HS-27A (cell line): ENCODE measurements around the gene USP21.

Experiments
- DNase-seq: peaks from one replicate; pipeline ENCODE4 v3.0.0-alpha.2; 2012; ENCODE audit warnings: low read depth, missing footprints

USP21 gene

DNA sequence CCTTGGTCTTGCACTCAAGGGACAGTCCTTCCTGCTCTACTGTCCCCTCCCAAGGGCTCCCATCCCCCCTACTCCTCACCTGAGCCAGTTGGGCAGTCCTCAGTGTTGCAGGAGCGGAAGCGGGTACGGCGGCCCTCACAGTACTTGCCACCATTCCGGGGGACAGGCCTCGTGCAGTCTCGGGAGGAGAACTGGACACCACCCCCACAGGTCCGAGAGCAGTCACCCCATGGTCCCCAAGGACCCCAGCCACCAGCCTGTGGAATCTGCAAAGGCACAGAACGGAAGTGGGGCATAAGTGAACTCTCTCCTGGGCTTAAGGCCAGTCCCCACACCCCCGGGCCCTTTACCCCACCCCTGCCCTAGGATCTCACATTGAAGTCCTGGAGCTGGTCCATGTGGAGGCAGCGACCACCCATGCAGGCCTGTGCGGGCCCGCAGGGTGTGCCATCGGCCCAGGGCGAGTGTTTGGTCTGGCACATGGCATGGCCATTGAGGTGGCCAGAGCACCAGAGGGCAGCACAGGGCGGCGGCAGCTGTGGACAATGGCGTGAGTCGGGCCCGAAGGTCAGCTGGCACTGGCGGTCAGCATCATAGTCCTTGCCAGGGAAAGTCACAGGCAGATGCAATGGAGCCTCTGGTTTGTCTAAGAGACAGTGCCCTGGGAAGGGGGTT lies 34.4 kb downstream of the USP21 start:
- no peak for DNase-seq

DNA sequence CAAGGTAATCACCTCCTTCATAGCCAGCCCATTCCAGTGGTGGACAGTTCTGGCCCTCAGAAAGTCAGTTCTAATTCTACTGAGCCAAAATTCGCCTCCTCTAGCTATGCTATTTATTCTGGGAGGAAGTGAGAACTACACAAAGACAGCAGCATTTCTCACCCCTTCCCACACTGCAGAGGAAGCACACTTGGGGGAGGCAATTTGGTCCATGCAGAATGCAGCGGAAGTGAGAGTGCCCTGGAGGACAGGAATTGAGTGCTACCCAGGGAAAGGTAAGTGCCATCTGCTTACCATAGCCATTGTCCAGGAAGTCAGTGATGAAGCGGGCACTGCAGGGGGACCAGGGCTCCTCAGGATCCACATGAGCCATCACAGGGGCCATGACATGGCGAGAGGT lies 35.9 kb downstream of the USP21 start:
- DNase-seq = no peak

GRCh38 chr1:161196111-161196510 lies 36.8 kb downstream of the USP21 start:
- no peak for DNase-seq

DNA sequence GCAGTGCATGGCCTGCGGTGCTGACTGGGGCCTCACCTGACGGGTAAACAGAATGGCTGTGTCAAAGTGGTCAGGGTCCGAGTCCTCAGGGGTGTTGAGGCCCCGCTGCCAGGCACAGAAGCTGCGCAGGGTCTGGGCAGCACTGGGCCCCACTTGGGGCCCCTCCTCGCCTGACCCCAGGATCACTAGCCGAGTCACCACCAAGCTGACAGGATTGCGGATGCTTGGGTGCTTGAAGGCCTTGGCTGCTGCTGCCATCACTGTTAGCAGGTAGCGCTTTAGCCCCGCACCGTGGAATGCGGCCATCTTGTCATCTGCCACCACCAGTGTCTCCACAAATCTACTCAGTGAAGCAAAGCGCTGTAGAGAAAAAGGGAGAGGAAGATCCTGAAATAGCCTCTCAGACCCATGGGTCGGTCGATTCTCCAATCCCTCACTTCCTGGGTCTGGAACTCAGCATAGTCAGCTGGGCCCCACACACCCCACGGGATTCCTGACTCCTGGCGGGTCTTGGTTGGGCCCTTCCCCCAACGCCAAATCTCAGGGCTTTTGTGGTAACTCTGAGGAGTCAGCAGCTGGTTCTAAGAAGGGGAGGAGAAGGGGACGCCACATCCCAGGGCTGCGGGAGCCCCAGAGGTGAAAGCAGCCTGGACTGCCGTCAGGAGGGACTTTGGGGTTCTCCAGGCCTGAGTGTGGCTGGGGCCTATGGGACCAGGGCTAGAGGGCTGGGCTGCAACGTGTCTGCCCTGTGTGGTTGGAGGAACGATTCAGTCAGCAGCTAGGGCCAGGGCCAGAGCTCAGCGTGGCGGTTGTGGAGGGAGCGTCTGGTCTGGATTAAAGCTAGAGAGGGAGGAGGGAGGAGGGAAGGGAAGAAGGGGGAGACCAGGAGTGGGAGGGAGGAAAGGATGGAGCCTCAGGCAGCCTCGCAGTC lies 37.5 kb downstream of the USP21 start:
- no peak for DNase-seq

GRCh38 chr1:161197560-161198193 lies 38.4 kb downstream of the USP21 start:
- DNase-seq = no peak

- no peak for DNase-seq
These were observed 39.0 kb downstream of the USP21 start for GRCh38 chr1:161198194-161198896.

DNA sequence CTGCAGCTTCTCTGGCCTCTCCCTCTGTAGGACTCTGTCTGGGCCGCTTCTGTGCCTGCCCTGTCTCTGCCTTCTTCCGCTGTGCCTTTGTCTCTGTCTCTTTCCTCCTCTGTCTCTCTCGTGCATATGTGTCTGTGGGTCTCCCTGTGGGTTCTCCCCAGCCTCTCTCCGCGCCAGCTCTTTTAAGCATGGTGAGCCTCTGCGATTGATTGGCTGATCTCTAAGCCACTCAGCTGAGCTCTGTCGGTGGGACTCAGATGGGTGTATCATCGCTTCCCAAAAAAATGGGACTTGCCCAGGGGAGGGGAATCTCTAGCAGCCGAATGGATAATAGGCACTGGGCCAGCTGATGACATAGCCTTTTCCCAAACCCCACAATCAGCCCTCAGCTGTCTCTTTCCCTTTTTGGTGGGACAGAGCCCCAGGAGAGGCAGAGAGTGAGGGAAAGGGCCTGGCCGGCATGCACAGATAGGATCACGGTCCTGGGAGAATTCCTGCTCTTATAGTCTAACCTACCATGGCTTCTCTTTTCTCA lies 39.7 kb downstream of the USP21 start, which contains the start of gene ADAMTS4:
Gene ADAMTS4, minus strand, starts transcription at position 158 of the 535 bp plus-strand sequence. CDS start 427 bp downstream, outside the sequence.
- DNase-seq = no peak

DNA sequence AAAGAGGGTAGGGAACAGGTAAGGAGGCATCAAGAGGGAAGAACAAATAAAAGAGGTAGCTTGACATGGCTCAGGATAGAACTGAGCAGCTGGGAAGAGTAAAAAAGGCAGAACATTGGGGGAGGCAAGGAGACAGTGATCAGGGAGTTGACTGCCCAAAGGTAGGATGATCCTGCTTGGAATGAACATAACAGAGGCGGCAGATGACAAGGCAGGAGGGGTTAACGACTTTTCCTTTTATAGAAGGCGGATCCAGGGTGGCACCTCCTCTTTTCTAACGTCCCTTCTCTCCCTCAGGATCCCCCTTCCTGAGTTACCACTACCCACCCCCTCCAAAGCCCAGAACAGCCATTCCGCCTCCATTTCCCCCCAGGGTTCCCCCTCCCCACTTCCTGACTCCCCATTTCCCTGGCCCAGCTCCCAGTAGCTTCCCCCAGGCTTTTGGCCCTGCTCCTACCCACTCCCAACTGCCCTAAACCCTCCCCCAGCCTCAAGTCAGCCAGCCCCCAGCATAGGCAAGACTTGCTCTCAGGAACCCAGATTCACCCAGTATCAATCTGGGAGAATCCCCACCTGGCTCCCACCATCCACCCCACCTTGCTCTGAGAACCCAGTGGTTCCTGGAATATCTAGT lies 40.3 kb downstream of the USP21 start:
- DNase-seq = no peak

GRCh38 chr1:161200421-161200991 lies 41.2 kb downstream of the USP21 start:
- no peak for DNase-seq

- DNase-seq = no peak
These were observed 41.9 kb downstream of the USP21 start for GRCh38 chr1:161200992-161201835.

- DNase-seq = peak; percentile 91
These were observed 42.8 kb downstream of the USP21 start, which contains the start of gene NDUFS2 for GRCh38 chr1:161201836-161202712. Gene NDUFS2 (plus strand): TSS chr1:161202367. CDS start chr1:161202386, 19 bp downstream.

DNA sequence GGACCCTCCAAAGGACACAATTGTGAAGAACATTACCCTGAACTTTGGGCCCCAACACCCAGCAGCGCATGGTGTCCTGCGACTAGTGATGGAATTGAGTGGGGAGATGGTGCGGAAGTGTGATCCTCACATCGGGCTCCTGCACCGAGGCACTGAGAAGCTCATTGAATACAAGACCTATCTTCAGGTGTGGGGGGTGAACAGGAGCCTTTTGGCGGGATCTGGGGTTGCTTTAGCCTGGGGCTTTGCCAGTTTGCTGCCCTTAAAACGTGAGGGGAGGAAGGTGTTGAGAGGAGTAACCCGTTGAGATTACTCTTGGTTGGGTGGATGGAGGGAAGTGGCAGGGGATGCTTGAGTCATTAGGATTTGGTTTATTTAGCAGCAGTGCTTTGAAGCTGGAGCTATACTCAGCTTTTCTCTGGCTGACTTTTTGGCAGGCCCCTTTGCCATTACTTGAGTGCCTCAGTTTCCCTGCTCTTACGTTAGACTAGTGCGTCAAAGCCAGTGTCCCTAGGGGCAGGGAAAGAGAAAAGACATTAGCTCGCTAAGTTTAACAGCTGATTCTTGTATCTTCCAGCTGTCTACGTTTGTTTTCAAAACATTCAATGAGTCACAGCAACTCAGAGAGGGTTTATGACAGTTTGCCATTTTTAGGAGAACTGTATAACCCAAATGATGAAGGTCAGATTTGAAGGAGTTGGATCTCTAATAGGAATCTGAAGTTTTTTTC lies 47.3 kb downstream of the USP21 start:
- DNase-seq = no peak

GRCh38 chr1:161207173-161207572 lies 47.9 kb downstream of the USP21 start:
- no peak for DNase-seq

- no peak for DNase-seq
These were observed 50.6 kb downstream of the USP21 start for GRCh38 chr1:161209790-161210409.

DNA sequence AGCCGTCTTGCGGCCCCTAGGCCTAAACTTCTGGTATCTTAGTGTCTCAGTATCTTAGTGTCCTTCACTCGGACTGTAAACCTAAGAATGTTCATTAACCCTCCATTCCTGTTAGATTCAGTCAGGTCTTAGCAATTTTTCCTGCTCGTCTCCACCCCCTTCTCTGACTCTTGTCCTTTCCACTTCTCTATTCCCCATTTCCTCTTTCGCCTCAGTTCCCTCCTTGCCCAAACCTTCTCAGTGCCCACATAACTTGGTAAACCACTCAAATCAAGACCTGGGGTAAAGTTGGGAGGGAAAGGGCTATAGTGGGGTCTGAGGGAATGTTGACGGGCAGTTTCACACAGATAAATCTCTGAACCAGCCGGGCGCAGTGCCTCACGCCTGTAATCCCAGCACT lies 55.1 kb downstream of the USP21 start:
- no peak for DNase-seq

DNA sequence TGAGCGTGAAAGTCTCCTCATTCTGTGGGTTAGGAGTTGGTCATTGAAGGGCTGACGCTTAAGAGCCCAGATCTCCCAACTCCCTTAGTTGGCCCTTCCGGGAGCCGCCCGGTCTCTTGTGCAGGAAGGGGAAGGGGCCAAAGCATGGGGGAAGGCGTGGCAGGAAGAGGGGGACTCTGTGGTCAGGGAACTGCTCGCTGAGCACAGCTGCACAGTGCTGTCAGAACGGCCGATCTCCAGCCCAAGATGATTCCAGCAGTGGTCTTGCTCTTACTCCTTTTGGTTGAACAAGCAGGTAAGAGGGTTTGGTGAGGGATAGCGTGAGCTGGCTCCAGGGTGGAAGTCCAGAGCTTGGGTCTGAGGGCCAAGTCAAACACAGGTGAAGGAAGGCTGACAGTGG lies 55.8 kb downstream of the USP21 start, which contains the start of gene FCER1G:
Gene FCER1G, plus strand, starts transcription at position 220 of the 400 bp plus-strand sequence. Its CDS starts 27 bp downstream, at position 247.
- no peak for DNase-seq
